ENCODE measurements around the gene BIRC6. TPM values are rescaled to one million over a fixed set of nuclear protein-coding genes. Genes with fewer than 3 reads are reported as not detected.

The BIRC6 gene
- total RNA-seq, 1 experiment from 2014 or later = 63.1 TPM

DNA sequence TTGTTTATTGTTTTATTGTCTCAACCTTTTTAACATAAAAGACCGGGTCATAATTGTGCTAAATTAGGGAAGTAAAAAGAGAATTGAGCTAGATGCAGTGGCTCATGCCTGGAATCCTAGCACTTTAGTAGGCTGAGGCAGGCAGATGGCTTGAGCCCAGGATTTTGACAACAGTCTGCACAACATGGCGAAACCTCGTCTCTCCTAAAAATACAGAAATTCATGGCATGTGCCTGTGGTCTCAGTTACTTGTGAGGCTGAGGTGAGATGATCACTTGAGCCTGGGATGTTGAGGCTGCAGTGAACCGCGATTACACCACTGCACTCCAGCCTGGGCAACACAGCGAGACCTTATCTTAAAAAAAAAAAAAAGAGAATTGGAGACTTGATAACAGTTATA lies 166.9 kb downstream of the BIRC6 start:
- Mint-ChIP-seq H3K36me3 (peaks cover 35% of the 10 kb centered on the region), H3K27me3 (ENCODE audit: low read depth) (no peaks in the 10 kb centered on the region), H3K4me1 (no peaks in the 10 kb centered on the region), H3K4me3 (no peak overlapping the region), H3K27ac (no peak overlapping the region; the same call in 1 of the 2 replicates), H3K9me3 (no peaks in the 10 kb centered on the region)
- ChIA-PET CTCF (no interaction called here), POLR2A (no interaction called here)
- TF ChIP-seq, protein P1, sequence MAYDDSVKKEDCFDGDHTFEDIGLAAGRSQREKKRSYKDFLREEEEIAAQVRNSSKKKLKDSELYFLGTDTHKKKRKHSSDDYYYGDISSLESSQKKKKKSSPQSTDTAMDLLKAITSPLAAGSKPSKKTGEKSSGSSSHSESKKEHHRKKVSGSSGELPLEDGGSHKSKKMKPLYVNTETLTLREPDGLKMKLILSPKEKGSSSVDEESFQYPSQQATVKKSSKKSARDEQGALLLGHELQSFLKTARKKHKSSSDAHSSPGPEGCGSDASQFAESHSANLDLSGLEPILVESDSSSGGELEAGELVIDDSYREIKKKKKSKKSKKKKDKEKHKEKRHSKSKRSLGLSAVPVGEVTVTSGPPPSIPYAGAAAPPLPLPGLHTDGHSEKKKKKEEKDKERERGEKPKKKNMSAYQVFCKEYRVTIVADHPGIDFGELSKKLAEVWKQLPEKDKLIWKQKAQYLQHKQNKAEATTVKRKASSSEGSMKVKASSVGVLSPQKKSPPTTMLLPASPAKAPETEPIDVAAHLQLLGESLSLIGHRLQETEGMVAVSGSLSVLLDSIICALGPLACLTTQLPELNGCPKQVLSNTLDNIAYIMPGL (CRISPR knock-in tag; IDR thresholded peaks at IDR 0.05) = no peak
- TF ChIP-seq, protein P2, sequence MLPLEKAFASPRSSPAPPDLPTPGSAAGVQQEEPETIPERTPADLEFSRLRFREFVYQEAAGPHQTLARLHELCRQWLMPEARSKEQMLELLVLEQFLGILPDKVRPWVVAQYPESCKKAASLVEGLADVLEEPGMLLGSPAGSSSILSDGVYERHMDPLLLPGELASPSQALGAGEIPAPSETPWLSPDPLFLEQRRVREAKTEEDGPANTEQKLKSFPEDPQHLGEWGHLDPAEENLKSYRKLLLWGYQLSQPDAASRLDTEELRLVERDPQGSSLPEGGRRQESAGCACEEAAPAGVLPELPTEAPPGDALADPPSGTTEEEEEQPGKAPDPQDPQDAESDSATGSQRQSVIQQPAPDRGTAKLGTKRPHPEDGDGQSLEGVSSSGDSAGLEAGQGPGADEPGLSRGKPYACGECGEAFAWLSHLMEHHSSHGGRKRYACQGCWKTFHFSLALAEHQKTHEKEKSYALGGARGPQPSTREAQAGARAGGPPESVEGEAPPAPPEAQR (CRISPR knock-in tag; IDR thresholded peaks at IDR 0.05) = no peak
- TF ChIP-seq NR1H2 (CRISPR knock-in tag; IDR thresholded peaks at IDR 0.05) (no peak), ZNF416 (CRISPR knock-in tag; IDR thresholded peaks at IDR 0.05) (no peak), CBFB (CRISPR knock-in tag; IDR thresholded peaks at IDR 0.05; ENCODE audit: low read depth) (no peak), FOXJ3 (CRISPR knock-in tag; IDR thresholded peaks at IDR 0.05; ENCODE audit: borderline replicate concordance) (no peak), IRF2 (CRISPR knock-in tag; IDR thresholded peaks at IDR 0.05; ENCODE audit: borderline replicate concordance, low read depth) (no peak), GTF2I (CRISPR knock-in tag; conservative IDR thresholded peaks at IDR 0.05) (no peak), JAZF1 (CRISPR knock-in tag; IDR thresholded peaks at IDR 0.05) (no peak), ZNF138 (CRISPR knock-in tag; conservative IDR thresholded peaks at IDR 0.05) (no peak)
- TF ChIP-seq, protein P3, sequence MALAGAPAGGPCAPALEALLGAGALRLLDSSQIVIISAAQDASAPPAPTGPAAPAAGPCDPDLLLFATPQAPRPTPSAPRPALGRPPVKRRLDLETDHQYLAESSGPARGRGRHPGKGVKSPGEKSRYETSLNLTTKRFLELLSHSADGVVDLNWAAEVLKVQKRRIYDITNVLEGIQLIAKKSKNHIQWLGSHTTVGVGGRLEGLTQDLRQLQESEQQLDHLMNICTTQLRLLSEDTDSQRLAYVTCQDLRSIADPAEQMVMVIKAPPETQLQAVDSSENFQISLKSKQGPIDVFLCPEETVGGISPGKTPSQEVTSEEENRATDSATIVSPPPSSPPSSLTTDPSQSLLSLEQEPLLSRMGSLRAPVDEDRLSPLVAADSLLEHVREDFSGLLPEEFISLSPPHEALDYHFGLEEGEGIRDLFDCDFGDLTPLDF (CRISPR knock-in tag; IDR thresholded peaks at IDR 0.05) = no peak
- TF ChIP-seq, protein P4, sequence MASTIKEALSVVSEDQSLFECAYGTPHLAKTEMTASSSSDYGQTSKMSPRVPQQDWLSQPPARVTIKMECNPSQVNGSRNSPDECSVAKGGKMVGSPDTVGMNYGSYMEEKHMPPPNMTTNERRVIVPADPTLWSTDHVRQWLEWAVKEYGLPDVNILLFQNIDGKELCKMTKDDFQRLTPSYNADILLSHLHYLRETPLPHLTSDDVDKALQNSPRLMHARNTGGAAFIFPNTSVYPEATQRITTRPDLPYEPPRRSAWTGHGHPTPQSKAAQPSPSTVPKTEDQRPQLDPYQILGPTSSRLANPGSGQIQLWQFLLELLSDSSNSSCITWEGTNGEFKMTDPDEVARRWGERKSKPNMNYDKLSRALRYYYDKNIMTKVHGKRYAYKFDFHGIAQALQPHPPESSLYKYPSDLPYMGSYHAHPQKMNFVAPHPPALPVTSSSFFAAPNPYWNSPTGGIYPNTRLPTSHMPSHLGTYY (CRISPR knock-in tag; IDR thresholded peaks at IDR 0.05) = no peak
- ATAC-seq (no peak), DNase-seq (ENCODE audit: low spot score) (no peak)

DNA sequence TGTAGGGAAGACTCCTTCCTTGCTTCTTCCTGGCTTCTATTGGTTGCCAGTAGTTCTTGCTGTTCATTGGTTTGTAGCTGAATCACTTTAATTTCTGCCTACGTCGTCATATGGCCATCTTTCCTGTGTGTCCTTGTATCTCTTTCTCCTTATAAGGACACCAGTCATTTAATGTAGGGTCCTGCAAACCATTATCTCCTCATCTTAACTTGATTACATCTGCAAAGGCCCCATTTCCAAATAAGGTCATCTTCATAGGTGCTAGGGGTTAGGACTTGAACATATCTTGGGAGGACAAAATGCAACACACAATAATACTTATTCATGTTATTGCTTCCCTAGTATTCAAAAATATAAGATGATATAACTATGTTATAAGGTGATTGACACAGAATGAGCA lies 175.5 kb downstream of the BIRC6 start:
- Mint-ChIP-seq H3K27ac (no peak overlapping the region), H3K4me3 (no peak overlapping the region), H3K9me3 (no peaks in the 10 kb centered on the region), H3K27me3 (ENCODE audit: low read depth) (no peaks in the 10 kb centered on the region; the same call in 1 of the 2 replicates), H3K4me1 (no peaks in the 10 kb centered on the region), H3K36me3 (peaks cover 44% of the 10 kb centered on the region)
- DNase-seq (ENCODE audit: low spot score) (no peak), ATAC-seq (no peak)
- CTCF ChIA-PET = no interaction called here
- TF ChIP-seq, protein P5, sequence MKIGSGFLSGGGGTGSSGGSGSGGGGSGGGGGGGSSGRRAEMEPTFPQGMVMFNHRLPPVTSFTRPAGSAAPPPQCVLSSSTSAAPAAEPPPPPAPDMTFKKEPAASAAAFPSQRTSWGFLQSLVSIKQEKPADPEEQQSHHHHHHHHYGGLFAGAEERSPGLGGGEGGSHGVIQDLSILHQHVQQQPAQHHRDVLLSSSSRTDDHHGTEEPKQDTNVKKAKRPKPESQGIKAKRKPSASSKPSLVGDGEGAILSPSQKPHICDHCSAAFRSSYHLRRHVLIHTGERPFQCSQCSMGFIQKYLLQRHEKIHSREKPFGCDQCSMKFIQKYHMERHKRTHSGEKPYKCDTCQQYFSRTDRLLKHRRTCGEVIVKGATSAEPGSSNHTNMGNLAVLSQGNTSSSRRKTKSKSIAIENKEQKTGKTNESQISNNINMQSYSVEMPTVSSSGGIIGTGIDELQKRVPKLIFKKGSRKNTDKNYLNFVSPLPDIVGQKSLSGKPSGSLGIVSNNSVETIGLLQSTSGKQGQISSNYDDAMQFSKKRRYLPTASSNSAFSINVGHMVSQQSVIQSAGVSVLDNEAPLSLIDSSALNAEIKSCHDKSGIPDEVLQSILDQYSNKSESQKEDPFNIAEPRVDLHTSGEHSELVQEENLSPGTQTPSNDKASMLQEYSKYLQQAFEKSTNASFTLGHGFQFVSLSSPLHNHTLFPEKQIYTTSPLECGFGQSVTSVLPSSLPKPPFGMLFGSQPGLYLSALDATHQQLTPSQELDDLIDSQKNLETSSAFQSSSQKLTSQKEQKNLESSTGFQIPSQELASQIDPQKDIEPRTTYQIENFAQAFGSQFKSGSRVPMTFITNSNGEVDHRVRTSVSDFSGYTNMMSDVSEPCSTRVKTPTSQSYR (CRISPR knock-in tag; IDR thresholded peaks at IDR 0.05) = no peak
- TF ChIP-seq, protein P6, sequence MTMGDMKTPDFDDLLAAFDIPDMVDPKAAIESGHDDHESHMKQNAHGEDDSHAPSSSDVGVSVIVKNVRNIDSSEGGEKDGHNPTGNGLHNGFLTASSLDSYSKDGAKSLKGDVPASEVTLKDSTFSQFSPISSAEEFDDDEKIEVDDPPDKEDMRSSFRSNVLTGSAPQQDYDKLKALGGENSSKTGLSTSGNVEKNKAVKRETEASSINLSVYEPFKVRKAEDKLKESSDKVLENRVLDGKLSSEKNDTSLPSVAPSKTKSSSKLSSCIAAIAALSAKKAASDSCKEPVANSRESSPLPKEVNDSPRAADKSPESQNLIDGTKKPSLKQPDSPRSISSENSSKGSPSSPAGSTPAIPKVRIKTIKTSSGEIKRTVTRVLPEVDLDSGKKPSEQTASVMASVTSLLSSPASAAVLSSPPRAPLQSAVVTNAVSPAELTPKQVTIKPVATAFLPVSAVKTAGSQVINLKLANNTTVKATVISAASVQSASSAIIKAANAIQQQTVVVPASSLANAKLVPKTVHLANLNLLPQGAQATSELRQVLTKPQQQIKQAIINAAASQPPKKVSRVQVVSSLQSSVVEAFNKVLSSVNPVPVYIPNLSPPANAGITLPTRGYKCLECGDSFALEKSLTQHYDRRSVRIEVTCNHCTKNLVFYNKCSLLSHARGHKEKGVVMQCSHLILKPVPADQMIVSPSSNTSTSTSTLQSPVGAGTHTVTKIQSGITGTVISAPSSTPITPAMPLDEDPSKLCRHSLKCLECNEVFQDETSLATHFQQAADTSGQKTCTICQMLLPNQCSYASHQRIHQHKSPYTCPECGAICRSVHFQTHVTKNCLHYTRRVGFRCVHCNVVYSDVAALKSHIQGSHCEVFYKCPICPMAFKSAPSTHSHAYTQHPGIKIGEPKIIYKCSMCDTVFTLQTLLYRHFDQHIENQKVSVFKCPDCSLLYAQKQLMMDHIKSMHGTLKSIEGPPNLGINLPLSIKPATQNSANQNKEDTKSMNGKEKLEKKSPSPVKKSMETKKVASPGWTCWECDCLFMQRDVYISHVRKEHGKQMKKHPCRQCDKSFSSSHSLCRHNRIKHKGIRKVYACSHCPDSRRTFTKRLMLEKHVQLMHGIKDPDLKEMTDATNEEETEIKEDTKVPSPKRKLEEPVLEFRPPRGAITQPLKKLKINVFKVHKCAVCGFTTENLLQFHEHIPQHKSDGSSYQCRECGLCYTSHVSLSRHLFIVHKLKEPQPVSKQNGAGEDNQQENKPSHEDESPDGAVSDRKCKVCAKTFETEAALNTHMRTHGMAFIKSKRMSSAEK (CRISPR knock-in tag; IDR thresholded peaks at IDR 0.05; ENCODE audit: borderline replicate concordance) = no peak
- TF ChIP-seq, protein P1 (CRISPR knock-in tag; IDR thresholded peaks at IDR 0.05) = no peak
- TF ChIP-seq, protein P7, sequence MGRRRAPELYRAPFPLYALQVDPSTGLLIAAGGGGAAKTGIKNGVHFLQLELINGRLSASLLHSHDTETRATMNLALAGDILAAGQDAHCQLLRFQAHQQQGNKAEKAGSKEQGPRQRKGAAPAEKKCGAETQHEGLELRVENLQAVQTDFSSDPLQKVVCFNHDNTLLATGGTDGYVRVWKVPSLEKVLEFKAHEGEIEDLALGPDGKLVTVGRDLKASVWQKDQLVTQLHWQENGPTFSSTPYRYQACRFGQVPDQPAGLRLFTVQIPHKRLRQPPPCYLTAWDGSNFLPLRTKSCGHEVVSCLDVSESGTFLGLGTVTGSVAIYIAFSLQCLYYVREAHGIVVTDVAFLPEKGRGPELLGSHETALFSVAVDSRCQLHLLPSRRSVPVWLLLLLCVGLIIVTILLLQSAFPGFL (CRISPR knock-in tag; IDR thresholded peaks at IDR 0.05; ENCODE audit: borderline replicate concordance) = no peak
- no peak for TF ChIP-seq FOXJ3 (CRISPR knock-in tag; IDR thresholded peaks at IDR 0.05; ENCODE audit: borderline replicate concordance)
- TF ChIP-seq, protein P8, sequence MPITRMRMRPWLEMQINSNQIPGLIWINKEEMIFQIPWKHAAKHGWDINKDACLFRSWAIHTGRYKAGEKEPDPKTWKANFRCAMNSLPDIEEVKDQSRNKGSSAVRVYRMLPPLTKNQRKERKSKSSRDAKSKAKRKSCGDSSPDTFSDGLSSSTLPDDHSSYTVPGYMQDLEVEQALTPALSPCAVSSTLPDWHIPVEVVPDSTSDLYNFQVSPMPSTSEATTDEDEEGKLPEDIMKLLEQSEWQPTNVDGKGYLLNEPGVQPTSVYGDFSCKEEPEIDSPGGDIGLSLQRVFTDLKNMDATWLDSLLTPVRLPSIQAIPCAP (CRISPR knock-in tag; IDR thresholded peaks at IDR 0.05) = no peak
- POLR2A ChIA-PET = interaction anchor here (0.8 kb wide), 1 partner anchor 66 kb away, joined by 3 read pairs; no protein-coding TSS in a partner anchor
